Measurements from ENCODE around the gene UNC5B.

The UNC5B gene

GRCh38 chr10:71299071-71299785 lies 86.9 kb downstream of the UNC5B start:
- Histone ChIP-seq H3K9ac (ENCODE audit: low read depth, low read length) (no peak overlapping the region), H3K9me3 (ENCODE audit: insufficient read depth, low read length, severe bottlenecking) (no peaks in the 10 kb centered on the region)

GRCh38 chr10:71300555-71301370 lies 88.4 kb downstream of the UNC5B start:
- TF ChIP-seq EZH2 (IDR thresholded peaks at IDR 0.05; ENCODE audit: borderline replicate concordance, low read depth, low read length, severe bottlenecking) (no peak), CTCF (IDR thresholded peaks at IDR 0.05; ENCODE audit: borderline replicate concordance, extremely low read depth, low read length, poor library complexity, severe bottlenecking) (no peak)
- Histone ChIP-seq H3K4me3 (ENCODE audit: low read depth in 1 of 2, low read length in 2 of 2) (no peak overlapping the region), H3K27ac (ENCODE audit: low read length) (no peak overlapping the region), H3K36me3 (ENCODE audit: insufficient read depth, low read length) (no peaks in the 10 kb centered on the region), H4K20me1 (ENCODE audit: insufficient read depth, low read length) (peaks cover 4% of the 10 kb centered on the region; the same call in 1 of the 2 replicates), H3K4me1 (ENCODE audit: insufficient read depth, low read length) (peaks cover 7% of the 10 kb centered on the region), H3K9me3 (ENCODE audit: insufficient read depth, low read length, severe bottlenecking) (no peaks in the 10 kb centered on the region), H3K79me2 (ENCODE audit: insufficient read depth, low read length) (no peaks in the 10 kb centered on the region), H3K9ac (ENCODE audit: low read depth, low read length) (no peak overlapping the region), H3K4me2 (ENCODE audit: insufficient read depth, low read length) (no peak overlapping the region), H3K27me3 (ENCODE audit: insufficient read depth, low read length, poor library complexity) (peaks cover 3% of the 10 kb centered on the region), H2AFZ (ENCODE audit: low read depth, low read length) (no peak overlapping the region)
- DNase-seq, result no peak
- no peak for ATAC-seq (ENCODE audit: insufficient read depth, low read depth)

More at GRCh38 chr10:71299071-71299785, 86.9 kb downstream of the UNC5B start:
- no peak for TF ChIP-seq CTCF (IDR thresholded peaks at IDR 0.05; ENCODE audit: borderline replicate concordance, extremely low read depth, low read length, poor library complexity, severe bottlenecking)
- TF ChIP-seq EZH2 (IDR thresholded peaks at IDR 0.05; ENCODE audit: borderline replicate concordance, low read depth, low read length, severe bottlenecking), result no peak
- Histone ChIP-seq H3K27me3 (ENCODE audit: insufficient read depth, low read length, poor library complexity) (peaks cover 3% of the 10 kb centered on the region), H3K27ac (ENCODE audit: low read length) (no peak overlapping the region), H3K4me1 (ENCODE audit: insufficient read depth, low read length) (peaks cover 7% of the 10 kb centered on the region), H3K4me2 (ENCODE audit: insufficient read depth, low read length) (no peak overlapping the region), H3K79me2 (ENCODE audit: insufficient read depth, low read length) (no peaks in the 10 kb centered on the region), H3K4me3 (ENCODE audit: low read depth in 1 of 2, low read length in 2 of 2) (no peak overlapping the region), H2AFZ (ENCODE audit: low read depth, low read length) (no peak overlapping the region), H4K20me1 (ENCODE audit: insufficient read depth, low read length) (peaks cover 4% of the 10 kb centered on the region; the same call in 1 of the 2 replicates), H3K36me3 (ENCODE audit: insufficient read depth, low read length) (no peaks in the 10 kb centered on the region)
- DNase-seq, result peak; percentile 48
- peak; percentile 53; the same call in 2 of the 3 replicates for ATAC-seq (ENCODE audit: insufficient read depth, low read depth)

- peaks cover 4% of the 10 kb centered on the region; the same call in 1 of the 2 replicates for H4K20me1 ChIP-seq (ENCODE audit: insufficient read depth, low read length)
- no peaks in the 10 kb centered on the region for H3K36me3 ChIP-seq (ENCODE audit: insufficient read depth, low read length)
- no peak overlapping the region for H2AFZ ChIP-seq (ENCODE audit: low read depth, low read length)
- no peak overlapping the region for H3K4me2 ChIP-seq (ENCODE audit: insufficient read depth, low read length)
- no peak overlapping the region for H3K27ac ChIP-seq (ENCODE audit: low read length)
- H3K27me3 ChIP-seq (ENCODE audit: insufficient read depth, low read length, poor library complexity), result peaks cover 3% of the 10 kb centered on the region
- no peak overlapping the region for H3K4me3 ChIP-seq (ENCODE audit: low read depth in 1 of 2, low read length in 2 of 2)
- peaks cover 7% of the 10 kb centered on the region for H3K4me1 ChIP-seq (ENCODE audit: insufficient read depth, low read length)
- ATAC-seq (ENCODE audit: insufficient read depth, low read depth) (no peak), DNase-seq (no peak)
- TF ChIP-seq CTCF (IDR thresholded peaks at IDR 0.05; ENCODE audit: borderline replicate concordance, extremely low read depth, low read length, poor library complexity, severe bottlenecking), result no peak
- no peak for TF ChIP-seq EZH2 (IDR thresholded peaks at IDR 0.05; ENCODE audit: borderline replicate concordance, low read depth, low read length, severe bottlenecking)
- H3K9ac ChIP-seq (ENCODE audit: low read depth, low read length), result no peak overlapping the region
- H3K9me3 ChIP-seq (ENCODE audit: insufficient read depth, low read length, severe bottlenecking), result no peaks in the 10 kb centered on the region
- no peaks in the 10 kb centered on the region for H3K79me2 ChIP-seq (ENCODE audit: insufficient read depth, low read length)
Measured at GRCh38 chr10:71301371-71301916, 89.1 kb downstream of the UNC5B start.
